Liver (tissue), 9 donors: ENCODE data around the gene B4GALT2. TPM values are rescaled to one million over a fixed set of nuclear protein-coding genes. Genes with fewer than 3 reads are reported as not detected.

Source experiments
- DNase-seq: peaks from one replicate; pipeline ENCODE4 v3.0.0-alpha.2; 2017; ENCODE audit warnings: low spot score
- H3K27ac ChIP-seq, 2 donors: one replicate each; pipeline ENCODE4 v1.7.0; 2013; ENCODE audit warnings: inconsistent platforms in 2 of 2, low read length in 2 of 2, control low read depth in 1 of 2, low read depth in 1 of 2, mild to moderate bottlenecking in 1 of 2
- H3K27me3 ChIP-seq, 4 donors: one replicate each; pipeline versions ENCODE4 v1.6.1 to v1.7.0; 2013; ENCODE audit warnings: low read length in 3 of 4, inconsistent platforms in 1 of 4, mild to moderate bottlenecking in 1 of 4, moderate library complexity in 1 of 4; ENCODE audit not compliant: control insufficient read depth in 4 of 4, insufficient read depth in 4 of 4
- H3K36me3 ChIP-seq, 4 donors: one replicate each; pipeline versions ENCODE4 v1.6.1 to v1.7.0; 2013; ENCODE audit warnings: low read length in 3 of 4, mild to moderate bottlenecking in 3 of 4, low read depth in 1 of 4, moderate library complexity in 1 of 4; ENCODE audit not compliant: control insufficient read depth in 4 of 4, insufficient read depth in 3 of 4
- H3K4me1 ChIP-seq, 4 donors: one replicate each; pipeline versions ENCODE4 v1.6.1 to v1.7.0; 2013; ENCODE audit warnings: low read length in 3 of 4, mild to moderate bottlenecking in 3 of 4, moderate library complexity in 1 of 4; ENCODE audit not compliant: control insufficient read depth in 4 of 4, insufficient read depth in 4 of 4
- H3K4me3 ChIP-seq, 3 donors: one replicate each; pipeline versions ENCODE4 v1.6.1 to v1.7.0; 2013; ENCODE audit warnings: low read length in 3 of 3, control low read depth in 1 of 3, low read depth in 1 of 3, mild to moderate bottlenecking in 1 of 3
- H3K9ac ChIP-seq, 2 donors: one replicate each; pipeline ENCODE4 v1.7.0; 2013; ENCODE audit warnings: low read length in 2 of 2, mild to moderate bottlenecking in 2 of 2, moderate library complexity in 2 of 2, control low read depth in 1 of 2, low read depth in 1 of 2
- H3K9me3 ChIP-seq, 4 donors: one replicate each; pipeline versions ENCODE4 v1.6.1 to v1.7.0; 2013; ENCODE audit warnings: low read length in 3 of 4; ENCODE audit not compliant: control insufficient read depth in 4 of 4
- CTCF ChIP-seq: fragments of 150-350 bp; IDR thresholded peaks from 2 replicates; pipeline ENCODE4 v1.5.1; 2017; ENCODE audit warnings: improper control_type of control experiment, low read depth, low read length; ENCODE audit not compliant: missing input control
- FOXA1 ChIP-seq: IDR thresholded peaks from 2 replicates; pipeline ENCODE4 v1.6.1; 2016; ENCODE audit warnings: antibody characterized with exemption
- GABPA ChIP-seq, 2 donors: IDR thresholded peaks in 1 of 2; conservative IDR thresholded peaks in 1 of 2; 2 replicates each; pipeline ENCODE4 v1.6.1; 2016; ENCODE audit warnings: antibody characterized with exemption in 2 of 2, mild to moderate bottlenecking in 1 of 2, moderate library complexity in 1 of 2
- HNF4A ChIP-seq, 2 donors: conservative IDR thresholded peaks; 2 replicates each; pipeline ENCODE4 v1.6.1; 2016; ENCODE audit warnings: antibody characterized with exemption in 2 of 2, mild to moderate bottlenecking in 2 of 2
- HNF4G ChIP-seq: IDR thresholded peaks from 2 replicates; pipeline ENCODE4 v1.6.1; 2016; ENCODE audit warnings: antibody characterized with exemption
- JUND ChIP-seq, 2 donors: IDR thresholded peaks; 2 replicates each; pipeline ENCODE4 v1.6.1; 2016; ENCODE audit warnings: antibody characterized with exemption in 2 of 2
- NR2F2 ChIP-seq: IDR thresholded peaks from 2 replicates; pipeline ENCODE4 v1.6.1; 2016; ENCODE audit warnings: antibody characterized with exemption
- RAD21 ChIP-seq, 2 donors: IDR thresholded peaks; 2 replicates each; pipeline ENCODE4 v1.6.1; 2016; ENCODE audit warnings: antibody characterized with exemption in 2 of 2, mild to moderate bottlenecking in 2 of 2
- RXRA ChIP-seq, 2 donors: IDR thresholded peaks; 2 replicates each; pipeline ENCODE4 v1.6.1; 2017 to 2018; ENCODE audit warnings: antibody characterized with exemption in 2 of 2, mild to moderate bottlenecking in 1 of 2
- TAF1 ChIP-seq: conservative IDR thresholded peaks from 2 replicates; pipeline ENCODE4 v1.6.1; 2016; ENCODE audit warnings: antibody characterized with exemption, mild to moderate bottlenecking
- YY1 ChIP-seq: IDR thresholded peaks from 2 replicates; pipeline ENCODE4 v1.6.1; 2016; ENCODE audit warnings: antibody characterized with exemption, mild to moderate bottlenecking
- ZBTB33 ChIP-seq: IDR thresholded peaks from 2 replicates; pipeline ENCODE4 v1.6.1; 2016; ENCODE audit warnings: antibody characterized with exemption
- WGBS: extraction: QIAGEN DNeasy Blood & Tissue Kit; methylation state at CpG from one replicate; pipeline ENCODE4 v1.1.7; 2013; 5-methylcytosine and 5-hydroxymethylcytosine counted together
- polyA plus RNA-seq, 2 donors: library from polyadenylated mRNA; stranded (reverse) in 1 of 2; unstranded in 1 of 2; fragments of 200-250 nt in 1 of 2; fragments of >200 nt in 1 of 2; fragmentation: Nextera tagmentation in 1 of 2; extraction: Ambion mirVana in 1 of 2; gene quantifications; one replicate each; pipeline versions ENCODE4 v1.2.1 to v1.2.3, GENCODE V29; 2013 to 2015
- total RNA-seq, 2 donors: library from RNA; depleted of rRNA; stranded (reverse); fragments of >200 nt; gene quantifications; one replicate each; pipeline ENCODE4 v1.2.3, GENCODE V29; 2014
- TF ChIP-seq, protein P1 (sequence below): IDR thresholded peaks from 2 replicates; pipeline ENCODE4 v1.6.1; 2016; ENCODE audit warnings: antibody characterized with exemption
- TF ChIP-seq, protein P2 (sequence below): IDR thresholded peaks from 2 replicates; pipeline ENCODE4 v1.6.1; 2016; ENCODE audit warnings: antibody characterized with exemption, mild to moderate bottlenecking
- donor health status: healthy.
- donor health status: healthy.
- donor health status: healthy.
- donor health status: healthy.
- donor health status: healthy.

The B4GALT2 gene
- total and polyA plus RNA-seq, 4 donors: 2.9 to 31.5 (median 16.1) TPM

DNA sequence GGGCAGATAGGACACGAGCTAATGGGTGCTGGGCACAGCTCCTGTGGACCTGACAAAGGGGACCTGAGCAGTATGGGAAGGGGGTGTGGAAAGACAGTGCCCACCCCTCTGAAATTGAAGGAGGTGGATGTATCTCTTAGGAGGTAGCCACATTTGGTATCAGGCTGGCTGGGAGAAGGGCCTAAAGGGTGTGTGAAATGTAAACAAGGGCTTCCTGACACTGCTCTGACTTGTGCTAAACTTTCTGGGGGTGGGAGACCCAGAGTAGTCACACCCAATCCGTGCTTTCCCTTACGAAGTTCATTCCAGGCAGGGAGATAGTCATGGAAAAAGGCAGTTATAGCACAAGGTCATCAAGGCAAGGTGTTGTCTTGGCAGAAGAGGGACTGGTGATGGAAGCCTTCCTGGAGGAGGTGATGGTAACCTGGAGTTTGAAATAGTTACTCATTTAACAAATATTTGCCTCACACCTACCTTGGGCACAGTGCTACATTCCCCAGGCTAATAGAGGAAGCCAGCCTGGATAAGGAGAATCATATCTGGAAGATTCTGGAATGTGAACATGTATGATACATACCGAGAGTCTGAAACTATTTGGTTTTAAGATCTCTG is 7.1 kb downstream of the B4GALT2 start:
- Histone ChIP-seq H3K4me3 (no peak overlapping the region), H3K27ac (no peak overlapping the region), H3K36me3 (peaks cover 0 to 4% (median 0%) of the 10 kb centered on the region in 4 donors), H3K27me3 (no peaks in the 10 kb centered on the region), H3K9me3 (no peaks in the 10 kb centered on the region), H3K9ac (no peak overlapping the region), H3K4me1 (peaks cover 0 to 5% (median 5%) of the 10 kb centered on the region in 4 donors)
- DNase-seq: no peak
- WGBS: 88% methylated on average over 4 of the region's 4 CpGs
- TF ChIP-seq RAD21 (IDR thresholded peaks at IDR 0.05) (no peak), ZBTB33 (no peak), FOXA1 (no peak), CTCF (no peak), GABPA (IDR thresholded peaks at IDR 0.05 in 1 of 2, conservative IDR thresholded peaks at IDR 0.05 in 1 of 2) (no peak), TAF1 (no peak), RXRA (IDR thresholded peaks at IDR 0.05) (no peak), HNF4G (no peak), YY1 (no peak), HNF4A (conservative IDR thresholded peaks at IDR 0.05) (no peak), NR2F2 (no peak), JUND (IDR thresholded peaks at IDR 0.05) (no peak)
- TF ChIP-seq, protein P1, sequence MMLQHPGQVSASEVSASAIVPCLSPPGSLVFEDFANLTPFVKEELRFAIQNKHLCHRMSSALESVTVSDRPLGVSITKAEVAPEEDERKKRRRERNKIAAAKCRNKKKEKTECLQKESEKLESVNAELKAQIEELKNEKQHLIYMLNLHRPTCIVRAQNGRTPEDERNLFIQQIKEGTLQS: no peak
- TF ChIP-seq, protein P2, sequence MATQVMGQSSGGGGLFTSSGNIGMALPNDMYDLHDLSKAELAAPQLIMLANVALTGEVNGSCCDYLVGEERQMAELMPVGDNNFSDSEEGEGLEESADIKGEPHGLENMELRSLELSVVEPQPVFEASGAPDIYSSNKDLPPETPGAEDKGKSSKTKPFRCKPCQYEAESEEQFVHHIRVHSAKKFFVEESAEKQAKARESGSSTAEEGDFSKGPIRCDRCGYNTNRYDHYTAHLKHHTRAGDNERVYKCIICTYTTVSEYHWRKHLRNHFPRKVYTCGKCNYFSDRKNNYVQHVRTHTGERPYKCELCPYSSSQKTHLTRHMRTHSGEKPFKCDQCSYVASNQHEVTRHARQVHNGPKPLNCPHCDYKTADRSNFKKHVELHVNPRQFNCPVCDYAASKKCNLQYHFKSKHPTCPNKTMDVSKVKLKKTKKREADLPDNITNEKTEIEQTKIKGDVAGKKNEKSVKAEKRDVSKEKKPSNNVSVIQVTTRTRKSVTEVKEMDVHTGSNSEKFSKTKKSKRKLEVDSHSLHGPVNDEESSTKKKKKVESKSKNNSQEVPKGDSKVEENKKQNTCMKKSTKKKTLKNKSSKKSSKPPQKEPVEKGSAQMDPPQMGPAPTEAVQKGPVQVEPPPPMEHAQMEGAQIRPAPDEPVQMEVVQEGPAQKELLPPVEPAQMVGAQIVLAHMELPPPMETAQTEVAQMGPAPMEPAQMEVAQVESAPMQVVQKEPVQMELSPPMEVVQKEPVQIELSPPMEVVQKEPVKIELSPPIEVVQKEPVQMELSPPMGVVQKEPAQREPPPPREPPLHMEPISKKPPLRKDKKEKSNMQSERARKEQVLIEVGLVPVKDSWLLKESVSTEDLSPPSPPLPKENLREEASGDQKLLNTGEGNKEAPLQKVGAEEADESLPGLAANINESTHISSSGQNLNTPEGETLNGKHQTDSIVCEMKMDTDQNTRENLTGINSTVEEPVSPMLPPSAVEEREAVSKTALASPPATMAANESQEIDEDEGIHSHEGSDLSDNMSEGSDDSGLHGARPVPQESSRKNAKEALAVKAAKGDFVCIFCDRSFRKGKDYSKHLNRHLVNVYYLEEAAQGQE: no peak

DNA sequence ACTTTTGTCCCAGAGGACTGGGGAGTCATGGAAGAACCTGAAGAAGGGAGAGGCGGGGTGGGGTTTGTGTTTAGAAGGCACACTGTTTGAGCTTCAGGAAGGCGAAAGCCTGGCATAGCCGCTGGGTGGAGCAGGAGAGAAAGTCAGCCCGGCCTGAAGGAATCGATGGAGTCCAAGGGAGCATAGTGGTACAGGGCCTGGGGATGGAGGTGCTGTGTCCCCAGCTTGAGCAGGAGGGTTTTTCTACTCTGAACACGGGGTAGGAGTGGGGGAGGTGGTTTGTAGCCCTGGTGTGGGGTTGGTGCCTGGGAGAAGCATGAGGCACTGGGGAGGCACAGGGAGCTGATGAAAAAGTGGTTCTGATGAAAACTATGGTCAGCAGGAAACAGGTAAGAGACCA is 7.7 kb downstream of the B4GALT2 start:
- Histone ChIP-seq H3K36me3 (peaks cover 0 to 4% (median 0%) of the 10 kb centered on the region in 4 donors), H3K27ac (no peak overlapping the region)
- 70% methylated on average over 6 of the region's 6 CpGs for whole genome bisulfite sequencing
- TF ChIP-seq HNF4G (no peak), RXRA (IDR thresholded peaks at IDR 0.05) (no peak), NR2F2 (no peak), JUND (IDR thresholded peaks at IDR 0.05) (no peak), HNF4A (conservative IDR thresholded peaks at IDR 0.05) (no peak), GABPA (IDR thresholded peaks at IDR 0.05 in 1 of 2, conservative IDR thresholded peaks at IDR 0.05 in 1 of 2) (no peak), RAD21 (IDR thresholded peaks at IDR 0.05) (no peak), TAF1 (no peak), ZBTB33 (no peak), CTCF (no peak)
- TF ChIP-seq, protein P2: no peak

More for the DNA sequence above, 7.7 kb downstream of the B4GALT2 start:
- H3K4me1 ChIP-seq: peaks cover 0 to 8% (median 6%) of the 10 kb centered on the region in 4 donors
- no peak for DNase-seq
- H3K4me3 ChIP-seq: no peak overlapping the region
- H3K27me3 ChIP-seq: no peaks in the 10 kb centered on the region
- no peaks in the 10 kb centered on the region for H3K9me3 ChIP-seq
- H3K9ac ChIP-seq: no peak overlapping the region
